H1 (cell line): ENCODE results near the gene NDUFAB1. TPM values are rescaled to one million over a fixed set of nuclear protein-coding genes. Genes with fewer than 3 reads are reported as not detected.

Source experiments
- CHD7 ChIP-seq: fragments of 300-600 bp; sonication (generic); IDR thresholded peaks from 2 replicates; pipeline ENCODE4 v1.7.1; 2012; ENCODE audit warnings: low read length, moderate library complexity, mild to moderate bottlenecking, inconsistent platforms; ENCODE audit not compliant: insufficient replicate concordance
- polyA plus RNA-seq, 7 experiments: library from polyadenylated mRNA; depleted of rRNA in 3 of 7; stranded (reverse) in 5 of 7; unstranded in 2 of 7; fragments of >200 nt in 5 of 7; fragments of 200-250 nt in 2 of 7; gene quantifications; 1 replicate in 5 of 7; 2 replicates in 1 of 7; 4 replicates in 1 of 7; pipeline versions ENCODE4 v1.2.1 to v1.2.3, GENCODE V29; 2011 to 2013; ENCODE audit warnings: missing spikeins in 2 of 7, mixed read lengths in 2 of 7
- total RNA-seq: library from RNA; stranded (reverse); fragmentation: NEBNext Ultra II Directional; extraction: Animal tissue kit (Norgen Biotek cat#: 25700); gene quantifications from 2 replicates; pipeline ENCODE4 v1.2.1, GENCODE V29; 2021

Gene NDUFAB1
- total and polyA plus RNA-seq, 2 of the 8 experiments (the other 6 are each of a cell fraction or from before 2014, with no cell fraction given): 135 to 294 TPM

- no peak for TF ChIP-seq CHD7
Measured at GRCh38 chr16:23535901-23536300, 60.2 kb downstream of the NDUFAB1 start (continued).
